GM12864 (cell line): ENCODE measurements around the gene CALML6.

ENCODE experiments used
- DNase-seq: peaks from one replicate; pipeline ENCODE4 v3.0.0-alpha.2; 2011; ENCODE audit warnings: low read depth
- H3K4me3 ChIP-seq: 2 replicates; pipeline ENCODE4 v1.5.1; 2011; ENCODE audit warnings: mild to moderate bottlenecking, low read depth, low read length, control low read depth
- CTCF ChIP-seq: IDR thresholded peaks from 2 replicates; pipeline ENCODE4 v1.5.1; 2011; ENCODE audit warnings: low read depth, mild to moderate bottlenecking, moderate library complexity, low read length, control low read depth, inconsistent platforms; ENCODE audit errors: missing control alignments

CALML6 gene

DNA sequence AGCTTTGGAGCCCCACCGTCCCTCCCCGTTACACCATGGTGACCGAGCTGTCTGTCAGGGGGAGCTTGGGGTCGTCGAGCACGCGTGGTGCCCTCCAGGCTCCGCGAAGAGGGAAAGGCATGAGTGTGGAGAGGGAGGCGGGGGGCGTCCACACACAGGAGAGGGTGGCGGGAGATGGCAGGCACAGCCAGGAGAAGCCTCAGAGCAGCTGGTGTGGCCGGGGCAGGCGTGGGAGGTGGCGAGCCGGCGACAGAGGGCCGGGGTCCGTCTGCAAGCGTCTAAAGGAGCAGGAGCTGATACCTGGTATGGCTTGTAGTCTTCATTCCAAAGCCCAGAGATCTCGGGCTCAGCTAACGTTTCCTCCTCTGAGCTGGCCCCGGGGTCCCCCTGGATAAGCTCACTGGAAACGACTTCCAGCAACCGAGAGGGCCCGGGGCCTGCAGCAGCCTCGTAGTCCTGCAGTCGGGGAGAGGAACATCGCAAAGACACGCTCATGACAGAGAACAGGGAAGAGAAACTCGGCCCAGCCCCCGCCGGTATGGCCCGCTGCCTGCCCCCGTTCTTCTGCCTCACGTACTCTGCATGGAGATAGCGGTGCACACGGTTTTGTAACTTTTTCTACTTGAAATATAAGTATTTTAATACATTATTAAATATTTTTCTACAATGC is 51.1 kb downstream of the CALML6 start:
- DNase-seq, result no peak
- no peak for TF ChIP-seq CTCF
- no peak overlapping the region for H3K4me3 ChIP-seq
